HepG2 (cell line): ENCODE measurements around the gene CYSRT1. TPM values are rescaled to one million over a fixed set of nuclear protein-coding genes. Genes with fewer than 3 reads are reported as not detected.
A peak's percentile ranks its signal among the peaks of the same experiment; 100 is the strongest.

ENCODE experiments used
- CTCF ChIP-seq: sonication (generic); formaldehyde crosslinking; IDR thresholded peaks from 2 replicates; pipeline ENCODE4 v1.5.0; 2020; ENCODE audit warnings: mild to moderate bottlenecking, missing genetic modification reagents, moderate library complexity
- MAZ ChIP-seq, 2 experiments: sonication (generic) in 1 of 2; formaldehyde crosslinking in 1 of 2; IDR thresholded peaks; 2 replicates each; pipeline versions ENCODE4 v1.5.0 to v1.6.1; 2012 to 2020; ENCODE audit warnings: low read depth in 2 of 2, mild to moderate bottlenecking in 2 of 2, borderline replicate concordance in 1 of 2, improper control_type of control experiment in 1 of 2, low read length in 1 of 2, missing genetic modification reagents in 1 of 2, moderate library complexity in 1 of 2
- MTA1 ChIP-seq: sonication (generic); formaldehyde crosslinking; IDR thresholded peaks from 2 replicates; pipeline ENCODE4 v1.4.0; 2020; ENCODE audit warnings: missing genetic modification reagents, mild to moderate bottlenecking, borderline replicate concordance
- MXI1 ChIP-seq: IDR thresholded peaks from 3 replicates; pipeline ENCODE4 v1.6.1; 2012; ENCODE audit warnings: low read depth, low read length, inconsistent platforms, borderline replicate concordance
- SIN3B ChIP-seq: fragments of 150-350 bp; IDR thresholded peaks from 2 replicates; pipeline ENCODE4 v1.6.1; 2014; ENCODE audit warnings: low read length
- SKI ChIP-seq: fragments of 450-650 bp; IDR thresholded peaks from one replicate; pipeline ENCODE4 v1.6.1; 2018; ENCODE audit warnings: mild to moderate bottlenecking; ENCODE audit not compliant: partially characterized antibody
- SOX5 ChIP-seq: IDR thresholded peaks from 2 replicates; pipeline ENCODE4 v1.6.1; 2016; ENCODE audit warnings: borderline replicate concordance
- TCF7L2 ChIP-seq: IDR thresholded peaks from 2 replicates; pipeline ENCODE4 v1.6.1; 2011; ENCODE audit warnings: mild to moderate bottlenecking, low read depth, low read length, moderate library complexity
- THAP8 ChIP-seq: sonication (generic); formaldehyde crosslinking; IDR thresholded peaks from 2 replicates; pipeline ENCODE4 v1.5.1; 2020; ENCODE audit warnings: missing genetic modification reagents, mild to moderate bottlenecking, borderline replicate concordance
- ZNF598 ChIP-seq: sonication (generic); formaldehyde crosslinking; IDR thresholded peaks from 2 replicates; pipeline ENCODE4 v1.5.1; 2020; ENCODE audit warnings: mild to moderate bottlenecking, missing genetic modification reagents, borderline replicate concordance
- polyA plus RNA-seq, 8 experiments: library from polyadenylated mRNA; depleted of rRNA in 3 of 8; stranded (reverse) in 7 of 8; unstranded in 1 of 8; fragments of >200 nt; fragmentation: Illumina TruSeq in 4 of 8; extraction: Trizol in 4 of 8; gene quantifications; 2 replicates each; pipeline versions ENCODE4 v1.2.1 to v1.2.3, GENCODE V29; 2011 to 2016; ENCODE audit warnings: low read depth in 4 of 8, missing spikeins in 1 of 8, mixed read lengths in 1 of 8; ENCODE audit not compliant: insufficient read depth in 1 of 8
- total RNA-seq, 5 experiments: library from RNA; depleted of rRNA; stranded (reverse); fragments of >200 nt; fragmentation: Illumina TruSeq; extraction: Trizol; gene quantifications; 2 replicates each; pipeline ENCODE4 v1.2.3, GENCODE V29; 2016; ENCODE audit warnings: low read depth in 1 of 5
- TF ChIP-seq, protein P1 (sequence below): sonication (generic); formaldehyde crosslinking; IDR thresholded peaks from 2 replicates; pipeline ENCODE4 v1.4.0; 2020; ENCODE audit warnings: missing genetic modification reagents, borderline replicate concordance
- TF ChIP-seq, protein P2 (sequence below): sonication (generic); formaldehyde crosslinking; IDR thresholded peaks from 2 replicates; pipeline ENCODE4 v1.4.0; 2020; ENCODE audit warnings: low read depth, missing genetic modification reagents
- TF ChIP-seq, protein P3 (sequence below), 2 experiments: IDR thresholded peaks; 2 replicates each; pipeline ENCODE4 v1.6.1; 2011 to 2012; ENCODE audit warnings: low read length in 2 of 2, borderline replicate concordance in 1 of 2, low read depth in 1 of 2, mild to moderate bottlenecking in 1 of 2, moderate library complexity in 1 of 2

CYSRT1 gene
- total and polyA plus RNA-seq, 2 of the 13 experiments (the other 11 are each of a cell fraction or from before 2014, with no cell fraction given) = 1.5 to 2.1 TPM

GRCh38 chr9:137236238-137236935 lies 11.4 kb downstream of the CYSRT1 start (continued):
- TF ChIP-seq CTCF (CRISPR knock-in tag) (peak; percentile 99), SKI (peak; percentile 86), SIN3B (no peak), ZNF598 (CRISPR knock-in tag) (no peak), SOX5 (CRISPR knock-in tag) (peak; percentile 68; the same call in 1 of the 2 replicates), MTA1 (CRISPR knock-in tag) (no peak; the same call in 1 of the 2 replicates), TCF7L2 (no peak), THAP8 (CRISPR knock-in tag) (peak; percentile 65; the same call in 1 of the 2 replicates), MXI1 (peak; percentile 73; the same call in 1 of the 3 replicates), MAZ (IDR thresholded peaks at IDR 0.05; ENCODE audit: borderline replicate concordance, low read depth, low read length) (peak; percentile 63; the same call in 1 of the 2 replicates), MAZ (CRISPR knock-in tag; IDR thresholded peaks at IDR 0.05; ENCODE audit: low read depth) (peak; percentile 87)
- TF ChIP-seq, protein P1, sequence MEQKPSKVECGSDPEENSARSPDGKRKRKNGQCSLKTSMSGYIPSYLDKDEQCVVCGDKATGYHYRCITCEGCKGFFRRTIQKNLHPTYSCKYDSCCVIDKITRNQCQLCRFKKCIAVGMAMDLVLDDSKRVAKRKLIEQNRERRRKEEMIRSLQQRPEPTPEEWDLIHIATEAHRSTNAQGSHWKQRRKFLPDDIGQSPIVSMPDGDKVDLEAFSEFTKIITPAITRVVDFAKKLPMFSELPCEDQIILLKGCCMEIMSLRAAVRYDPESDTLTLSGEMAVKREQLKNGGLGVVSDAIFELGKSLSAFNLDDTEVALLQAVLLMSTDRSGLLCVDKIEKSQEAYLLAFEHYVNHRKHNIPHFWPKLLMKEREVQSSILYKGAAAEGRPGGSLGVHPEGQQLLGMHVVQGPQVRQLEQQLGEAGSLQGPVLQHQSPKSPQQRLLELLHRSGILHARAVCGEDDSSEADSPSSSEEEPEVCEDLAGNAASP (CRISPR knock-in tag) = peak; percentile 69; the same call in 1 of the 2 replicates
- TF ChIP-seq, protein P2, sequence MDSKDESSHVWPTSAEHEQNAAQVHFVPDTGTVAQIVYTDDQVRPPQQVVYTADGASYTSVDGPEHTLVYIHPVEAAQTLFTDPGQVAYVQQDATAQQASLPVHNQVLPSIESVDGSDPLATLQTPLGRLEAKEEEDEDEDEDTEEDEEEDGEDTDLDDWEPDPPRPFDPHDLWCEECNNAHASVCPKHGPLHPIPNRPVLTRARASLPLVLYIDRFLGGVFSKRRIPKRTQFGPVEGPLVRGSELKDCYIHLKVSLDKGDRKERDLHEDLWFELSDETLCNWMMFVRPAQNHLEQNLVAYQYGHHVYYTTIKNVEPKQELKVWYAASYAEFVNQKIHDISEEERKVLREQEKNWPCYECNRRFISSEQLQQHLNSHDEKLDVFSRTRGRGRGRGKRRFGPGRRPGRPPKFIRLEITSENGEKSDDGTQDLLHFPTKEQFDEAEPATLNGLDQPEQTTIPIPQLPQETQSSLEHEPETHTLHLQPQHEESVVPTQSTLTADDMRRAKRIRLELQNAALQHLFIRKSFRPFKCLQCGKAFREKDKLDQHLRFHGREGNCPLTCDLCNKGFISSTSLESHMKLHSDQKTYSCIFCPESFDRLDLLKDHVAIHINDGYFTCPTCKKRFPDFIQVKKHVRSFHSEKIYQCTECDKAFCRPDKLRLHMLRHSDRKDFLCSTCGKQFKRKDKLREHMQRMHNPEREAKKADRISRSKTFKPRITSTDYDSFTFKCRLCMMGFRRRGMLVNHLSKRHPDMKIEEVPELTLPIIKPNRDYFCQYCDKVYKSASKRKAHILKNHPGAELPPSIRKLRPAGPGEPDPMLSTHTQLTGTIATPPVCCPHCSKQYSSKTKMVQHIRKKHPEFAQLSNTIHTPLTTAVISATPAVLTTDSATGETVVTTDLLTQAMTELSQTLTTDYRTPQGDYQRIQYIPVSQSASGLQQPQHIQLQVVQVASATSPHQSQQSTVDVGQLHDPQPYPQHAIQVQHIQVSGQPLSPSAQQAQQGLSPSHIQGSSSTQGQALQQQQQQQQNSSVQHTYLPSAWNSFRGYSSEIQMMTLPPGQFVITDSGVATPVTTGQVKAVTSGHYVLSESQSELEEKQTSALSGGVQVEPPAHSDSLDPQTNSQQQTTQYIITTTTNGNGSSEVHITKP = no peak
- TF ChIP-seq, protein P3, sequence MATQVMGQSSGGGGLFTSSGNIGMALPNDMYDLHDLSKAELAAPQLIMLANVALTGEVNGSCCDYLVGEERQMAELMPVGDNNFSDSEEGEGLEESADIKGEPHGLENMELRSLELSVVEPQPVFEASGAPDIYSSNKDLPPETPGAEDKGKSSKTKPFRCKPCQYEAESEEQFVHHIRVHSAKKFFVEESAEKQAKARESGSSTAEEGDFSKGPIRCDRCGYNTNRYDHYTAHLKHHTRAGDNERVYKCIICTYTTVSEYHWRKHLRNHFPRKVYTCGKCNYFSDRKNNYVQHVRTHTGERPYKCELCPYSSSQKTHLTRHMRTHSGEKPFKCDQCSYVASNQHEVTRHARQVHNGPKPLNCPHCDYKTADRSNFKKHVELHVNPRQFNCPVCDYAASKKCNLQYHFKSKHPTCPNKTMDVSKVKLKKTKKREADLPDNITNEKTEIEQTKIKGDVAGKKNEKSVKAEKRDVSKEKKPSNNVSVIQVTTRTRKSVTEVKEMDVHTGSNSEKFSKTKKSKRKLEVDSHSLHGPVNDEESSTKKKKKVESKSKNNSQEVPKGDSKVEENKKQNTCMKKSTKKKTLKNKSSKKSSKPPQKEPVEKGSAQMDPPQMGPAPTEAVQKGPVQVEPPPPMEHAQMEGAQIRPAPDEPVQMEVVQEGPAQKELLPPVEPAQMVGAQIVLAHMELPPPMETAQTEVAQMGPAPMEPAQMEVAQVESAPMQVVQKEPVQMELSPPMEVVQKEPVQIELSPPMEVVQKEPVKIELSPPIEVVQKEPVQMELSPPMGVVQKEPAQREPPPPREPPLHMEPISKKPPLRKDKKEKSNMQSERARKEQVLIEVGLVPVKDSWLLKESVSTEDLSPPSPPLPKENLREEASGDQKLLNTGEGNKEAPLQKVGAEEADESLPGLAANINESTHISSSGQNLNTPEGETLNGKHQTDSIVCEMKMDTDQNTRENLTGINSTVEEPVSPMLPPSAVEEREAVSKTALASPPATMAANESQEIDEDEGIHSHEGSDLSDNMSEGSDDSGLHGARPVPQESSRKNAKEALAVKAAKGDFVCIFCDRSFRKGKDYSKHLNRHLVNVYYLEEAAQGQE (IDR thresholded peaks at IDR 0.05; ENCODE audit: borderline replicate concordance in 1 of 2, low read depth in 1 of 2, low read length in 2 of 2) = peak in 1 of 2 experiments; percentile 40; a peak in 1 of 4 replicates
